ENCODE measurements around the gene CD48.

The CD48 gene

GRCh38 chr1:160630523-160631451 lies 80.8 kb downstream of the CD48 start:
- DNase-seq, result no peak

GRCh38 chr1:160629286-160630210 lies 82.1 kb downstream of the CD48 start:
- no peak for DNase-seq

GRCh38 chr1:160628799-160629263 lies 82.8 kb downstream of the CD48 start:
- no peak for DNase-seq

All from NCI-H1694 treated with DMSO at 0.1 percent for 48 hours (cell line).